HAP-1 (cell line): ENCODE measurements around the gene PLLP.
"Not testable (repeated sequence)": the region's sequence is repeated elsewhere in the genome, so short reads cannot be mapped to it uniquely, and the experiment has no call there.

ENCODE experiments used
- DNase-seq, 2 experiments: peaks; one replicate each; pipeline ENCODE4 v3.0.0-alpha.2; 2016 to 2020; ENCODE audit warnings: low spot score in 2 of 2
- H3K27me3 ChIP-seq: fragments of 250-450 bp; sonication (Bioruptor Pico); 2 replicates; pipeline ENCODE4 v1.5.1; 2020; ENCODE audit warnings: low read depth, mild to moderate bottlenecking, moderate library complexity
- H3K36me3 ChIP-seq: fragments of 250-450 bp; sonication (Bioruptor Pico); replicated peaks from 2 replicates; pipeline ENCODE4 v1.5.1; 2020; ENCODE audit warnings: mild to moderate bottlenecking
- H3K4me1 ChIP-seq: fragments of 250-450 bp; sonication (Bioruptor Pico); 2 replicates; pipeline ENCODE4 v1.5.1; 2020; ENCODE audit warnings: mild to moderate bottlenecking
- H3K4me3 ChIP-seq: fragments of 250-450 bp; sonication (Bioruptor Pico); 2 replicates; pipeline ENCODE4 v1.5.1; 2020; ENCODE audit warnings: mild to moderate bottlenecking, moderate library complexity
- H3K9me3 ChIP-seq: fragments of 250-450 bp; sonication (Bioruptor Pico); 2 replicates; pipeline ENCODE4 v1.5.1; 2020; ENCODE audit warnings: mild to moderate bottlenecking, moderate library complexity
- in situ Hi-C: fragments of 300-500 bp; cut with MboI; formaldehyde crosslinking; loops from 3 replicates; pipeline ENCODE4 v1.14.3; 2020; ENCODE audit warnings: low sequenced_read_pairs, inconsistent platforms, mixed read lengths

The PLLP gene

DNA sequence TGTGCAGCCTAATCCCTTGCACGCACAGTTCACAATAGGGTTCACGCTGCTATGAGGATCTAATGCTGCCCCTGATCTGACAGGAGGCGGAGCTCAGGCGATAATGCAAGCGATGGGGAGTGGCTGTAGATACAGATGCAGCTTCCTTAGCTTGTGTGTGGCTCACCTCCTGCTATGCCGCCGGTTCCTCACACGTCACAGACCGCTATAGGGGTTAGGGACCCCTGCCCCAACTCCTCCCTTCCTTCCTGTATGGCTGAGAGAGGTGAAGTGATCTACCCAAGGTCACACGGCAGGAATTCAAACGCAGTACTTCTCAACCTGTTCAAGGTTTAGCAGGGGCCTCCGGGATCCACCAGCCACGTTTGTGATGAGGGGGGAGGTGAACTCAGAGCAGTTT is 13.4 kb upstream of the PLLP start:
- H3K27me3 ChIP-seq, result no peaks in the 10 kb centered on the region
- H3K4me1 ChIP-seq, result peaks cover 8% of the 10 kb centered on the region
- in situ Hi-C loops, result no loop called here
- no peaks in the 10 kb centered on the region for H3K36me3 ChIP-seq
- no peak overlapping the region; the same call in 1 of the 2 replicates for H3K4me3 ChIP-seq
- no peaks in the 10 kb centered on the region for H3K9me3 ChIP-seq
- peak; percentile 31 to 62 for DNase-seq

DNA sequence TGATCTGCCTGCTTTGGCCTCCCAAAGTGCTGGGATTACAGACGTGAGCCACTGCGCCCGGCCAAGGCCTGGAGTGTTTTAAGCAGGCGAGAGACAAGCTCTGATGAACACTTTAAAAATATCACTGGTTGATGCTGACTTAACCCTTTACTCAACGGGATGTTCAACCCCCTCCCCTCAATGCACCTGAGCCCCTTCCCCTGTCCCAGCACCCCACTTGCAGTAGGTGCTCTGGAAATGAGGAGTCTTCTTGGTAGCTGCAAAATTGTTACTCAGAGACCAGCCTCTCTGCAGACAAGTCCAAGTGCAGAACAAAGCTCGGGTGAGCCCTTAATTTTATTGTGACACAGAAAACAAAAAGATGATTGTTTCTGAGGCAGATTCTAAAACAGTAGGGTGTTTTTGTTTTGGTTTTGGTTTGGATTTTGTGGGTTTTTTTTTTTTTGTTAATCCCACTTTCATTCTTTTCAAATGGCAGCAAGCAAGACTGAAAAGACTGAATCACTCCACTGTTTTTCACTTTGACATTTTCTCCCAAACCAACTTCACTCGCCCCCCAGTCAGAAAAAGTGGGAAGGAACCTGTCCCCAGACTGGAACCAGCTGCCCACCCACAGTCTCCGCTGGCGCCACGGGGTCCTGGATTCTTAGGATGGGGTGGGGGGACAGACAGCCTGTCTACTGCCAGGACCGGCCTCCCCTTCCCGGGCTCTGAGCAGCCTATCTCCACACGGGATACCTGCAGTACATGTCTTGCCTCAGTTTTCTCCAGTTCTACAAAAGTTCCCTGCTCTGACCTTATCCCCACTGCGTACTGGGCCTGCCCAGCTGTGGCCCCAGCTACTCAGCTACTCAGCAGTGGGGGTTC is 5.2 kb upstream of the PLLP start:
- Histone ChIP-seq H3K36me3 (no peaks in the 10 kb centered on the region), H3K4me1 (peaks cover 6% of the 10 kb centered on the region), H3K4me3 (no peak overlapping the region), H3K9me3 (no peaks in the 10 kb centered on the region), H3K27me3 (no peaks in the 10 kb centered on the region)
- in situ Hi-C loops, result no loop called here
- DNase-seq, result no peak

DNA sequence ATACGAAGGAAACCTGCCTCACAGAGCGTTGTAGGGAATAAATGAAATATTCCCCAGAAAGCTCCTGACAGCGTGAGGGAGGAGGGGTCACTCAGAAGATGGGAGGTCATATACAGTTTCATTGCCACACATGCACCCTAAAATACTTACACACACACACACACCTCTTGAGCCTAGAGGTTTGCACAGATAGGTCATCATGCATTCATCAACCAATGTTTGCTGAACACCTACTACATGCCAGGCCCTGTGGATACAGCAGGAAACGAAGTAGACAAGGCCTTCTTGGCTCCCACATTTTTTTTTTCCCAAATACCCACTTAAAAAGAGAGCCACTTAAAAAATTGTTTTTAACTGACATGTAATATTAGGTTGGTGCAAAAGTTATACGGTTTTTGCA is 907 bp upstream of the PLLP start:
- no peaks in the 10 kb centered on the region for H3K9me3 ChIP-seq
- in situ Hi-C loops, result no loop called here
- peaks cover 12% of the 10 kb centered on the region for H3K4me1 ChIP-seq
- peak overlapping the region; percentile 65; the same call in 1 of the 2 replicates for H3K4me3 ChIP-seq
- DNase-seq, result no peak
- no peaks in the 10 kb centered on the region for H3K27me3 ChIP-seq
- no peaks in the 10 kb centered on the region for H3K36me3 ChIP-seq

DNA sequence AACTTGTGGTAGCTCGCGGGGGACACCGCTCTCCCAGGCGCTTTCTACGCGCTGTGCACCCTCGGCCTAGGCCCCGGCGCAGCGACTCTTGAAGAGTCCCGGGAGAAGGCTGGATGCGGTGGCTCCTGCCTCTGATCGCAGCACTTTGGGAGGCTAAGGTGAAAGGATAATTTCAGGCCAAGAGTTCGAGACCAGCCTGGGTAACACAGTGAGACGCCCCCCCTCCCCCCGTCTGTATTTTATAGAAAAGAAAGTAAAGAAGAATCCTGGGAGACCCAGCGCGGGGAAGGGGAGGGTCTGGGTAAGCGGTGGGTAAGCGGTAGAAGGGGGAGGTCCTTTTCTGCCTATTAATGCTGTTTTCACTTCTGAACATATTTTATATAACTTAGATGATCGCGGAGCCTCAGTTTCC is 486 bp upstream of the PLLP start:
- in situ Hi-C loops, result no loop called here
- H3K4me3 ChIP-seq, result peak overlapping the region; percentile 65

DNA sequence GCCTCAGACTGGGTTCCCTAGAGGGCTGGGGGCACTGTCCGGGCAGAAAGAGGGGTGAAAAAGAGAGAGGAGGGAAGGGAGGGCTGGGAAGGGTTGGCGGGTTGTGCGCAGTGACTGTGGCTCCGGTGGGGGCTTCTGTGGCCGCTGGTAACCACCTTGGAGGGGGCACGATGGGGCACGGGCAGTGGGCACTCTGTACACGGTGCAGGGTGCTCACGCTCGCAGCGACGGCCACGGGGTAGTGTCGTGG is 588 bp downstream of the PLLP start:
- in situ Hi-C loops, result no loop called here
- Histone ChIP-seq H3K4me1 (peaks cover 6% of the 10 kb centered on the region), H3K27me3 (no peaks in the 10 kb centered on the region), H3K9me3 (no peaks in the 10 kb centered on the region), H3K4me3 (peak overlapping the region; percentile 65), H3K36me3 (no peaks in the 10 kb centered on the region)
- no peak for DNase-seq

More for the DNA sequence above, 486 bp upstream of the PLLP start:
- Histone ChIP-seq H3K36me3 (no peaks in the 10 kb centered on the region), H3K27me3 (no peaks in the 10 kb centered on the region), H3K4me1 (peaks cover 11% of the 10 kb centered on the region), H3K9me3 (no peaks in the 10 kb centered on the region)
- DNase-seq, result no peak

DNA sequence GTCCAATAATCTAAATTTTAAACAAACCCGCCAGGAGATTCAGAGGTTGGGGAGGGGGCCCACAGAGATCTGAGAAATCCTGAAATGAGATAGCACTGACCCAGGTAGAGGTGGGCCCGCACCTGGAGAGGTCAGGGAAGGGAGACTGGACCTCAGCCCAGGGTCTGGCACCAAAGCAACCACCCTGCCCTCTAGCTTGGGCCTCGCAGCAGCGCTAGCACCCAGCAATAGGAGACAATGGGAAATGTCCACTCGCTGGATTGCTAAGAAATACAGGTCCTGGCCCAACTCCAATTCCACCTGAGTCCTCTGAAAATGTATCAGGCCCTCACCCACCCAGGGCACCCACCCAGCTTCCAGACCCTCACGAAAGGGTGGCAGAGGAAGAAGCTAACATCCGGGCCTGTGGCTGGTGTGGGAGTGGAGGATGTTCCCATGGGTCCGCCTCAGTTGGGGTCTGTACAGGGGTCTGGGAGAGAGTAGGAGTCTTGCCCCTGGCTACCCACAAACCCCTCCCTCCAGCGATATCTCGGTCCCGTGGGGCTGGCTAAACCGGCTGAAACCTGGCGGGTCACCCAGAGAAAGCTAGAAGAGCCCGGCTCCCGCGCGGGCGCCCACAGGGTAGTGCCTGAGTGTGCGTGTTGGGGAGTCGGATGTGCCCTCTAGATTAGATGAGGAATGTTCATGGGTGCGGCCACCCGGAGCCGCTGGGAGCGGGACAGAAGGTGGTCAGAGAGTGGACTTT is 1.1 kb downstream of the PLLP start:
- Histone ChIP-seq H3K4me3 (no peak overlapping the region), H3K27me3 (no peaks in the 10 kb centered on the region), H3K36me3 (no peaks in the 10 kb centered on the region), H3K4me1 (peaks cover 6% of the 10 kb centered on the region), H3K9me3 (no peaks in the 10 kb centered on the region)
- in situ Hi-C loops, result no loop called here
- no peak for DNase-seq

DNA sequence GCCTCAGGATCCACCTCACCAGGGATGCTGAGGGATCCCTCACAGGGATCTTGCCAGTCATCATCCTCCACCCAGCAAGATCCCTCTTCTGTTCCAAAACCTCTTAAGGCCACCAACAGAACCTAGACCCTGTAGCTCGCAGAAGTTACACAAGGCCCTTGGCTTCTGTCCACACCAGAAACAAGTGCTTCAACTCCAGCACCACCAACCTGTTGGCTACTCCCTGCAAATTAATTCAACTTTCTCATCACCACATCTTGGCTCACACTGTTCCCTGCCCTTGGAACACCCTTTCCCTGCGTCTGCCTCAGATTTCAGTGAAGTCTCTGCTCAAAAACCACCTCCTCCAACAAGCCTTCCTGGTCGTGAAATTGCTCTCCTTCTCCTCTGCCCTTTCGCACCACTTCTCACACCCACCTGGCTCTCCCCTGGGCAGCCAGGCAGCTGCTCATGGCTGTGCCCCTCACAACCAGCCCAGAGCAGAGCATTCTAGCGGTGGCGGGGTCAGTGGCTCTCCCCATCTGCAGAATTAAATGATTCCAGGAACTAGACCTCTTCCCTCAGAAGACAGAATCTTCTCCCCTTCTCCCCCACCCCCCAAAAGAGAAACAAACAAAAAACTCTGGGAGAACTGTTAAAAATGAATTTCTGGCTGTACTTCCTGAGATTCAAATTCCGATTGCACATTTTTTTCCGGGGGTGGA is 1.8 kb downstream of the PLLP start:
- Histone ChIP-seq H3K27me3 (no peaks in the 10 kb centered on the region), H3K36me3 (no peaks in the 10 kb centered on the region), H3K4me1 (peaks cover 10% of the 10 kb centered on the region), H3K9me3 (no peaks in the 10 kb centered on the region), H3K4me3 (no peak overlapping the region)
- DNase-seq, result no peak
- in situ Hi-C loops, result no loop called here

DNA sequence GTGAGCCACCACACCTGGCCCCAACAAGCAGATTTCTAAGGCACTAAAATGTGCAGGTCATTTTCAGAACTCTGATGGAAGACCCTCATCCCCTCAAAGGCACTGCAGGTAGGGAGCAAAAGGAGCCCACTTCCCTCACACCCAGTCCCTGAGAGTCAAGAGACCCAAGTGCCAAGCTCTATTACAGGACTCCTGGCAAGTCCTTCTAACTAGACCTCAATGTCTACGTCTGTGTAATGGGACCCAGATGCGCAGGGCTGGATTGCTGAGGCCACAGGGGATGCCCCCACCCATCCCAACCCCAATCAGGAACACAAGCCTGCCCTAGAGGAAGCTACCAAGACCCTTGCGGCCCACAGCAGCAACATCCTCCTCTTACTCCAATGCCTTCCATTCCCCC is 2.7 kb downstream of the PLLP start:
- Histone ChIP-seq H3K9me3 (no peaks in the 10 kb centered on the region), H3K36me3 (no peaks in the 10 kb centered on the region), H3K27me3 (no peaks in the 10 kb centered on the region), H3K4me3 (no peak overlapping the region), H3K4me1 (peaks cover 17% of the 10 kb centered on the region)
- in situ Hi-C loops, result no loop called here
- DNase-seq, result no peak

DNA sequence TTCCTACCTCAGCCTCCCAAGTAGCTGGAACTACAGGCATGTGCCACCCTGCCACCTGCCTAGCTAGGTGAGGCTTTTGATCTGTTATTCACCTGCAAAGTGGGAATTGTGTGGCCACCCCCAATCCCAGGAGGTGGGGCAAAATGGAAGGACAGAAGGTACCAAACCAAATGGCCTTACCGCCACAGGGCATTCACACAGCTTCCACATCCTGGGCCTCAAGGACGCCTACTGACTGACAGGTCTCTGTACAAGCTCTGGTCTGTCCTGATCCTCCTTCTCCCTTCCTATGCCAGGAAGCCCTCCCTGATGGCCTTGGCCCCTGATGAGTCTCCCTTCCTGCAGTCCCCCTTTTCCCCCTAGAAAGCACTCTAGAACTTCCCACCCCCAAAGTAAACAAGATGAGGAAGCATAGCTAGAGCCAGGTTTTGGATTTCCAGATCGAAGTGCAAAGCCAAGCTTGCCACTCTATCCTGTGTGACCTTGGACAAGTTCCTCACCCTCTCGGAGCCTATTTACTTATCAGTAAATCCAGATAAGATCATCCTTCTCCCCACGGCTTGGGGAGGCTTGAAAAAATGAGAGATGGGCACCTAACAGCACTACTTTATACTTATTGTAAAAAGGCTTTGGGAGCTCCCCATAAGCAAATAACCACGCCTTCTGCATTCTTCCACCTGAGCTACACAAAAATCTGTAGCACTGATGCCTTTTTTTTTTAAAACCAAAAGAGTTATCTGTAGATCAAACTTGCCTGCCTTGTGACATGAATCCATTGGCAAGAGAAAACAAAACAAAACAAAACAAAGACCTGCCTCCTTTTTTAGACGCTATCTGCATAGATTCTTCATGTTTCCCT is 4.5 kb downstream of the PLLP start:
- no peaks in the 10 kb centered on the region for H3K36me3 ChIP-seq
- DNase-seq, result no peak
- no peaks in the 10 kb centered on the region for H3K9me3 ChIP-seq
- in situ Hi-C loops, result no loop called here
- H3K4me3 ChIP-seq, result no peak overlapping the region
- peaks cover 23% of the 10 kb centered on the region for H3K4me1 ChIP-seq
- H3K27me3 ChIP-seq, result no peaks in the 10 kb centered on the region

DNA sequence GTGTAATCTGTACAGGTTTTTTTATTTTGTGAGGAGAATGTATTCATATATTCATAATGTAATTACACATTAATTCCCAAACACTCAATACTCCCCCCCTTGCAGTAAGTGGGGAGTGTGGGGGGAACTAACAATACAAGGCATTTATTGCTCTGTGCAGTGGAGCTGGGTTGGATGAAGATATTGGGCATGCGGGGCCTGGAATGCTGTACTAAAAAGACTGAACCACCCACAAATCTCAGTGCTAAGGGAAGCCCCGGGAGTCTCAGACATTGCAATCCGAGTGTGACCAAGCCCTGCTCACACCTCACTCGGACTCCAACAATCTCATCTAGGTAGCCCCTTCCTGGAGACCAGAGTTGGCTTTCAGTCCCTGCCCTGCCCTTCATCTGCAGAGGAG is 6.0 kb downstream of the PLLP start:
- Histone ChIP-seq H3K27me3 (no peaks in the 10 kb centered on the region), H3K4me1 (peaks cover 17% of the 10 kb centered on the region), H3K36me3 (no peaks in the 10 kb centered on the region), H3K9me3 (no peaks in the 10 kb centered on the region), H3K4me3 (no peak overlapping the region)
- in situ Hi-C loops, result no loop called here
- DNase-seq, result no peak

DNA sequence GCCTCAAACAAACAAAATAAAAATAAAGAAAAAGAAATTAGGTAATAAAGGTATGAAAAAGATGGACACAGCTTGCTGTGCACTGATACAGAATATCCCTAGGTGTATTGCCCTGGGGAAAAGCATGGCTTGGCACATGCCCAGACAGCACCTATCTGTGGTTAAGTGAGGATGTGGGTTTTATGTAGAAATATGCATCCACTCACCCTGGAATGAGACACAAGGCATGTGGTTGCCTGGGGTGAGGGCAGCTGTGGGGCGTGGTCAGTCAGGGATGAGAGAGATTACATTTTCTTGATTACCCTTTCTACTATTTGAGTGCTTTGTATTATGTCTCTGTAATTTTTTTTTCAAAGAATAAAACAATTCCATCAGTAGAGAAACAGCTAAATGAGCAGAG is 6.9 kb downstream of the PLLP start:
- peak in 1 of 2 experiments; percentile 35 for DNase-seq
- no peaks in the 10 kb centered on the region for H3K36me3 ChIP-seq
- no peak overlapping the region for H3K4me3 ChIP-seq
- no peaks in the 10 kb centered on the region for H3K9me3 ChIP-seq
- in situ Hi-C loops, result no loop called here
- no peaks in the 10 kb centered on the region for H3K27me3 ChIP-seq
- H3K4me1 ChIP-seq, result peaks cover 17% of the 10 kb centered on the region

DNA sequence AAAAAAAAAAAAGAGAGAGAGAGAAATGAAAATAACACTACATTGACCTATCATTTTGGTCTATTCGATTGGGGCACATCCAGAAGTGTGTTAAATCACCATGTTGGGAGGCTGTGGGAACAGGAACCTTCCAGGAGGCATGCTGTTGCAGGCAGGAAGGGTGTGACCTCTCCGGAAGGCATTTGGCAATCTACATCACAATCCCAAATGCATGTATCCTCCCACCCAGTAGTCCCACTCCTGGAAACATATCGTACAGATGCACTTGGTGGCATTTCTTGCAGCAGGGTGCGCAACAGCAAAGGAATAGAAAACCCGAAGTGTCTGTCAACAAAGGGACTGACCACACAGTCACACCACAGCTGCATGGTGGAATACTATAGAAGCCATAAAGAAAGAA is 7.9 kb downstream of the PLLP start:
- H3K4me1 ChIP-seq, result peaks cover 17% of the 10 kb centered on the region
- in situ Hi-C loops, result no loop called here

DNA sequence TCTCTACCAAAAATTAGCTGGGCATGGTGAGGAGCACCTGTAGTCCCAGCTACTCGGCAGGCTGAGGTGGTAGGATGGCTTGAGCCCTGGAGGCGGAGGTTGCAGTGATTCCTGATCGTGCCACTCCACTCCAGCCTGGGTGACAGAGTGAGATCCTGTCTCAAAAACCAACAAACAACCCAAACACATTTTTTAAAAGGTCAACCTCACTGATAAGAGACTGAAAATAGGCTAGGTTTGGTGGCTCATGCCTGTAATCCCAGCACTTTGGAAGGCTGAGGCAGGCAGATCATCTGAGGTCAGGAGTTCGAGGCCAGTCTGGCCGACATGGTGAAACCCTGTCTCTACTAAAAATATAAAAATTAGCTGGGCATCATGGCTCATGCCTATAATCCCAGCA is 8.5 kb downstream of the PLLP start:
- H3K4me3 ChIP-seq, H3K9me3 ChIP-seq, in situ Hi-C loops, H3K27me3 ChIP-seq, DNase-seq, H3K36me3 ChIP-seq: not testable (repeated sequence)
- peaks cover 17% of the 10 kb centered on the region for H3K4me1 ChIP-seq

More for the DNA sequence above, 7.9 kb downstream of the PLLP start:
- no peak overlapping the region for H3K4me3 ChIP-seq
- H3K27me3 ChIP-seq, result no peaks in the 10 kb centered on the region
- DNase-seq, result peak; percentile 43 to 62
- no peaks in the 10 kb centered on the region for H3K36me3 ChIP-seq
- no peaks in the 10 kb centered on the region for H3K9me3 ChIP-seq
